ENCODE data around the gene EIF4G1.

DNA sequence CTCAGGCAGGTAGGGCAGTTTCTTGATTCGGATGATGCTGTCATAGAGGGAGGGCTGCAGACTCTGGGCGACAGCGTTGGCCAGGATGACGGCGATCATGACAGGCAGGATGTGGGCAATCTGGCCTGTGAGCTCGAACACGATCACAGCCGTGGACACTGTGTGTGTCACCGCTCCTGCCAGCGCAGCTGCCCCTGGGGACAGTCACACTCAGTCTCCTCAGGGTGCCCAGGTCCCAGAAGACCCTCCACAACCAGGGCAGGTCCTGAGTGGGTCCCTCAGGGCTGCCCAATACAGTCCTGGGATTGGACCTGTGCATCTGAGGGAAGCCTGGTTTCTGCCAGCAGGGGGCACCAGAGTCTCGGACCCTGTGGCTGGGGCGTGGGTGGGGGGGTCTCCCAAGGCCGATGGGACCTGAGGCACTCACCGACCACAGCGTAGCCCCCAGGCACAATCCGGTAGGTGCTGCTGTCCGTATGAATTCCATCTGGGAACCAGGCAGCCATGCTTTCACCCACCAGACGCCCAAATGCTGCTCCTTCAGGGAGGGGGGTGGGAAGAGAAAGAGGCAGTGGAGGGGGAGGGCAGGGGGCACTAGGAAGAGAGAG, 39.8 kb downstream of the EIF4G1 start:
- TF ChIP-seq RAD21 (IDR thresholded peaks at IDR 0.05; ENCODE audit: low read depth) (peak; percentile 67), YY1 (IDR thresholded peaks at IDR 0.05; ENCODE audit: low read depth) (no peak), FOXM1 (IDR thresholded peaks at IDR 0.05; ENCODE audit: borderline replicate concordance, low read depth) (no peak), CEBPB (IDR thresholded peaks at IDR 0.05) (no peak), EP300 (IDR thresholded peaks at IDR 0.05; ENCODE audit: borderline replicate concordance) (no peak), TEAD4 (IDR thresholded peaks at IDR 0.05) (no peak), ZBTB7A (IDR thresholded peaks at IDR 0.05; ENCODE audit: low read depth) (peak; percentile 85)
- TF ChIP-seq, protein P1, sequence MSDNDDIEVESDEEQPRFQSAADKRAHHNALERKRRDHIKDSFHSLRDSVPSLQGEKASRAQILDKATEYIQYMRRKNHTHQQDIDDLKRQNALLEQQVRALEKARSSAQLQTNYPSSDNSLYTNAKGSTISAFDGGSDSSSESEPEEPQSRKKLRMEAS (IDR thresholded peaks at IDR 0.05): no peak
